CD4-positive, alpha-beta T cell (primary cell): ENCODE data around the gene C7orf57. TPM values are rescaled to one million over a fixed set of nuclear protein-coding genes. Genes with fewer than 3 reads are reported as not detected.
A peak's percentile ranks its signal among the peaks of the same experiment; 100 is the strongest.

Source experiments
- ATAC-seq: fragments of 200-7000 bp; cut with Tn5 transposase; one replicate; pipeline ENCODE4 v1.10.0; 2022; ENCODE audit warnings: mild to moderate bottlenecking; ENCODE audit not compliant: poor library complexity
- CTCF ChIA-PET: fragments of 350-600 bp; sonication (Branson Sonifier 250); formaldehyde crosslinking; loops from one replicate; lab custom pipeline; 2021; ENCODE audit warnings: antibody characterized with exemption, inconsistent platforms; lab: Charles Lee
- POLR2A ChIA-PET: fragments of 350-600 bp; sonication (Branson Sonifier 250); formaldehyde crosslinking; loops from one replicate; lab custom pipeline; 2021; ENCODE audit warnings: antibody characterized with exemption, inconsistent platforms; lab: Charles Lee
- DNase-seq, 14 experiments: peaks; one replicate each; pipeline ENCODE4 v3.0.0-alpha.2; 2013 to 2020; ENCODE audit warnings: mixed read lengths in 2 of 14
- H3K27ac ChIP-seq, 2 donors: one replicate each; pipeline versions ENCODE4 v1.5.1 to v1.7.0; 2013; ENCODE audit warnings: low read length in 2 of 2, low read depth in 1 of 2, mild to moderate bottlenecking in 1 of 2
- H3K27me3 ChIP-seq, 2 experiments: 1 replicate in 1 of 2; 2 replicates in 1 of 2; pipeline versions ENCODE4 v1.6.1 to v1.7.0; 2013; ENCODE audit warnings: low read length in 2 of 2, control low read depth in 1 of 2, mild to moderate bottlenecking in 1 of 2, moderate library complexity in 1 of 2; ENCODE audit not compliant: insufficient read depth in 2 of 2, control insufficient read depth in 1 of 2
- H3K36me3 ChIP-seq: one replicate; pipeline ENCODE4 v1.6.1; 2013; ENCODE audit warnings: low read length, control low read depth; ENCODE audit not compliant: insufficient read depth
- H3K4me1 ChIP-seq: one replicate; pipeline ENCODE4 v1.6.1; 2013; ENCODE audit warnings: low read length, control low read depth; ENCODE audit not compliant: insufficient read depth
- H3K4me3 ChIP-seq: one replicate; pipeline ENCODE4 v1.5.1; 2013; ENCODE audit warnings: mild to moderate bottlenecking, low read length, moderate library complexity
- H3K9me3 ChIP-seq, 2 experiments: 1 replicate in 1 of 2; 2 replicates in 1 of 2; pipeline versions ENCODE4 v1.6.1 to v1.7.0; 2013; ENCODE audit warnings: low read length in 2 of 2, mild to moderate bottlenecking in 2 of 2, control low read depth in 1 of 2, moderate library complexity in 1 of 2; ENCODE audit not compliant: control insufficient read depth in 1 of 2, insufficient read depth in 1 of 2
- H3K27ac Mint-ChIP-seq: one replicate; pipeline ENCODE4 v1.8.0; 2020; ENCODE audit warnings: mixed read lengths
- H3K27me3 Mint-ChIP-seq: one replicate; pipeline ENCODE4 v1.8.0; 2021; ENCODE audit warnings: mixed read lengths
- H3K36me3 Mint-ChIP-seq: one replicate; pipeline ENCODE4 v1.8.0; 2021; ENCODE audit warnings: low read depth, mixed read lengths
- H3K4me1 Mint-ChIP-seq: one replicate; pipeline ENCODE4 v1.8.0; 2021; ENCODE audit warnings: low read depth, mixed read lengths
- H3K4me3 Mint-ChIP-seq: one replicate; pipeline ENCODE4 v1.8.0; 2020; ENCODE audit warnings: mild to moderate bottlenecking, mixed read lengths
- H3K9me3 Mint-ChIP-seq: one replicate; pipeline ENCODE4 v1.8.0; 2020; ENCODE audit warnings: mixed read lengths
- intact Hi-C, 2 experiments: fragments of 100-400 bp; cut with DNase I in 1 of 2; cut with micrococcal nuclease in 1 of 2; formaldehyde crosslinking; loops; one replicate each; pipeline versions ENCODE4 v1.15.1 to v1.9.0; 2023 to 2025; cut with DNase I, micrococcal nuclease
- total RNA-seq, 174 experiments: library from RNA in 2 of 174; stranded (reverse) in 2 of 174; gene quantifications; one replicate each; pipeline ENCODE4 v1.2.3 and lab custom pipeline; 2021 to 2026
- TF ChIP-seq, protein P1 (sequence below): fragments of 200-600 bp; IDR thresholded peaks from one replicate; pipeline ENCODE4 v1.8.0; 2022; ENCODE audit warnings: antibody characterized with exemption, mild to moderate bottlenecking

The C7orf57 gene
- total RNA-seq, 2 experiments from 2014 or later: 0.56 TPM; not detected in 1

DNA sequence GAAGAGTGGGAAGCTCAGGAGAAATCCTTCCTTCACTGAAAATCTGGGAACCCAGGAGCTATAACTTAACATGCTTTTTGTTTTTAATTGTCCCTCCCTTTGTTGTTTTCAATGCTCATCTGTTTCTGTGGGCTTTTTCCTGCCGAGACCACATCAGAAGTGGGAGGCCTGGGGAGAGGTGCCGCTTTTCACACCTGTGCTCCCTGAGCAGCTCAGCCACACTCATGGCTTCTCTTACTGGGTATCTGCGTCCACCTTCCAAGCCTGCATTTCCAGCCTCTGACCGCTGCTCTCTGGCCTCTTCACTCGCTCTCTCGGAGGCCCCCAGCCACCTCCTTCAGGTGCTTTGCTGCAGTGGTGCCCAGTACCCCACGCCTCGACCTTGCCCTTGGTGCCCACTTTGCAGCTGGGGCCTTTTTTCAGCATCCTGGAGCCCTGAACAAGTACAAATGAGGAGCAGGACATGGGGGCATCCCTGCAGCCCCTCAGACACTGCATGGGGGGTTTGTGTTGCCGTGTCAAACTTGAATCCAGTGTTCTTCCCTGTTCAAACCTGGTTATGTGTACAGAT is 9.9 kb downstream of the C7orf57 start:
- no peak overlapping the region for H3K27ac Mint-ChIP-seq
- ChIA-PET CTCF (interaction anchor here (1.3 to 1.5 kb wide), 2 partner anchors 10 to 56 kb away, joined by 3 read pairs; partner anchors contain the start of gene C7orf57), POLR2A (no interaction called here)
- TF ChIP-seq, protein P1, sequence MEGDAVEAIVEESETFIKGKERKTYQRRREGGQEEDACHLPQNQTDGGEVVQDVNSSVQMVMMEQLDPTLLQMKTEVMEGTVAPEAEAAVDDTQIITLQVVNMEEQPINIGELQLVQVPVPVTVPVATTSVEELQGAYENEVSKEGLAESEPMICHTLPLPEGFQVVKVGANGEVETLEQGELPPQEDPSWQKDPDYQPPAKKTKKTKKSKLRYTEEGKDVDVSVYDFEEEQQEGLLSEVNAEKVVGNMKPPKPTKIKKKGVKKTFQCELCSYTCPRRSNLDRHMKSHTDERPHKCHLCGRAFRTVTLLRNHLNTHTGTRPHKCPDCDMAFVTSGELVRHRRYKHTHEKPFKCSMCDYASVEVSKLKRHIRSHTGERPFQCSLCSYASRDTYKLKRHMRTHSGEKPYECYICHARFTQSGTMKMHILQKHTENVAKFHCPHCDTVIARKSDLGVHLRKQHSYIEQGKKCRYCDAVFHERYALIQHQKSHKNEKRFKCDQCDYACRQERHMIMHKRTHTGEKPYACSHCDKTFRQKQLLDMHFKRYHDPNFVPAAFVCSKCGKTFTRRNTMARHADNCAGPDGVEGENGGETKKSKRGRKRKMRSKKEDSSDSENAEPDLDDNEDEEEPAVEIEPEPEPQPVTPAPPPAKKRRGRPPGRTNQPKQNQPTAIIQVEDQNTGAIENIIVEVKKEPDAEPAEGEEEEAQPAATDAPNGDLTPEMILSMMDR: no peak
- no peak overlapping the region for H3K4me3 Mint-ChIP-seq
- peaks cover 23% of the 10 kb centered on the region for H3K4me1 Mint-ChIP-seq
- Histone ChIP-seq H3K36me3 (no peaks in the 10 kb centered on the region), H3K27ac (no peak overlapping the region), H3K4me3 (no peak overlapping the region), H3K4me1 (peaks cover 24% of the 10 kb centered on the region), H3K27me3 (no peaks in the 10 kb centered on the region), H3K9me3 (no peaks in the 10 kb centered on the region)
- intact Hi-C loops: no loop called here
- H3K9me3 Mint-ChIP-seq: no peaks in the 10 kb centered on the region
- H3K27me3 Mint-ChIP-seq: no peaks in the 10 kb centered on the region
- H3K36me3 Mint-ChIP-seq: no peaks in the 10 kb centered on the region
- no peak for ATAC-seq
- DNase-seq: peak in 3 of 14 experiments; percentile 15 to 56 (median 40)

DNA sequence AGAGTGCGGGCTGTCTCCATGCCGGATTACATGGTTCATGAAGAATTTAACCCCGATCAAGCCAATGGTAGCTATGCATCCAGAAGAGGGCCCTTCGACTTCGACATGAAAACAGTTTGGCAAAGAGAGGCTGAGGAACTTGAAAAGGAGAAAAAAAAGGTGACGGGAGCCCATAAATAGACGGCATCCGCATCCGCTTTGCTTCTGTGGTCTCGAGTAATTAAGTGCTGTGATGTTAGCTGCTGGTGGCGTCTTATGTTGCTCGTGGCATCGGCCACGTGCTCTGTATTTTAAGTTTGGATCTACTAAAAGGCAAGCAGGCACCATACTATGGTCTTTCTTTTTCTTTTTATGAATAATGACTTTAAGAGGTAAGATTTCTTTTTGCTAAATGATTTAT is 11.1 kb downstream of the C7orf57 start:
- DNase-seq (peak in 9 of 14 experiments; percentile 9 to 65 (median 38)), ATAC-seq (peak; percentile 90)
- Histone ChIP-seq H3K9me3 (no peaks in the 10 kb centered on the region), H3K27ac (no peak overlapping the region), H3K27me3 (no peaks in the 10 kb centered on the region), H3K36me3 (no peaks in the 10 kb centered on the region), H3K4me1 (peaks cover 24% of the 10 kb centered on the region), H3K4me3 (no peak overlapping the region)
- ChIA-PET POLR2A (interaction anchor here (1.0 to 1.1 kb wide), 2 partner anchors 39 to 42 kb away, joined by 3 read pairs; no protein-coding TSS in a partner anchor), CTCF (no interaction called here)
- intact Hi-C loops: no loop called here
- TF ChIP-seq, protein P1: no peak
- Mint-ChIP-seq H3K27me3 (no peaks in the 10 kb centered on the region), H3K27ac (no peak overlapping the region), H3K4me1 (peaks cover 23% of the 10 kb centered on the region), H3K36me3 (no peaks in the 10 kb centered on the region), H3K9me3 (no peaks in the 10 kb centered on the region), H3K4me3 (peak overlapping the region; percentile 32)

DNA sequence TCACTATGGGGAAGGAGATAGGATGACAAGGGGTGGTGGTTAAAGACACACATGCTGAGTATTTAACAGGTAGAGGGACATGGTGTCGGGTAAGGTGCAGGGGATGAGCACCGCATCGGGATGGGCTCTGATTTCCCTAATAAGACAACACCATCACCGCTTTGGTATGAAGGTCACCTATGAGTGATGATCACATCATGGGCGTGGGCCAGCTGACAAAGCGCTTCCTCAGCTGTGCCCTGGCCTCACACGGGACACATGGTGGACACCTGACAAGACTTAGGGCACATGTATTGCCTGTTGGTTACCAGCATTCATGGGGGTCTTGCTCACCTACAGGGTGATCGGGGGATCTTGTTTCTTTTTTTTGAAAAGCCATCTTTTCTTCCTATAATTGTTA is 12.8 kb downstream of the C7orf57 start:
- no peak overlapping the region for H3K4me3 ChIP-seq
- peaks cover 24% of the 10 kb centered on the region for H3K4me1 ChIP-seq
- H3K36me3 ChIP-seq: no peaks in the 10 kb centered on the region
- Mint-ChIP-seq H3K4me1 (peaks cover 23% of the 10 kb centered on the region), H3K27ac (no peak overlapping the region), H3K27me3 (no peaks in the 10 kb centered on the region), H3K4me3 (no peak overlapping the region), H3K9me3 (no peaks in the 10 kb centered on the region), H3K36me3 (no peaks in the 10 kb centered on the region)
- POLR2A ChIA-PET: no interaction called here
- CTCF ChIA-PET: no interaction called here
- DNase-seq: no peak
- no peak overlapping the region for H3K27ac ChIP-seq
- intact Hi-C loops: no loop called here
- H3K27me3 ChIP-seq: no peaks in the 10 kb centered on the region
- H3K9me3 ChIP-seq: no peaks in the 10 kb centered on the region
- TF ChIP-seq, protein P1: no peak
- ATAC-seq: no peak
